Retinal pigment epithelial cell (primary cell): ENCODE data around the gene CHPT1.

Experiments
- DNase-seq: peaks from one replicate; pipeline ENCODE4 v3.0.0-alpha.2; 2010; ENCODE audit warnings: low read depth
- H3K4me3 ChIP-seq: 2 replicates; pipeline ENCODE4 v1.5.1; 2011; ENCODE audit warnings: mild to moderate bottlenecking, low read length, control low read depth, moderate library complexity
- TF ChIP-seq, protein P1 (sequence below): conservative IDR thresholded peaks from 2 replicates; pipeline ENCODE4 v1.5.1; 2011; ENCODE audit warnings: low read depth, low read length, control low read depth, inconsistent platforms

Gene CHPT1

DNA sequence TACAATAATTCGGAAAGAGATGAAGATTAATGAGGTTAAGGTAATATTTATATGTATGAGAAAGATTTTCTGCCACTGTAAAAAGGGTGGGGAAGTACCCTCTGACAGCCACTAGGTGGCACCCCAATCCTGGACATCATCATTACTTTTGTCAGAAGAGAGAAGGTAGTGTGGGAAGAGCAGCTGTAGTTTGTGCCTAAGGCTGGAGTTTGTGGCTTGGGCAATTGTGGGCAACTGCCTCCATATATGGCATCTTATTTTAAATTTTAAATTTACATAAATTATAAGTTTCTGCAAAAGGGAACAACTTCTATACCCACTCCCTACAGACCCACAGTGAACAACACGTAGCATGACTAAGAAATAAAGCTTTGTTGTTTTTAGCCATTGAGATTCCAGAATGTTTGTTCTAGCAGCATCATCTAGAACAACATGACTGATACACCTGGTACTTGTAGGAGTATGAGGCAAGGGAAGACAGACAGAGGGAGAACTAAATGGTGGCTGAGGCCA, 76.3 kb downstream of the CHPT1 start:
- no peak overlapping the region for H3K4me3 ChIP-seq
- TF ChIP-seq, protein P1, sequence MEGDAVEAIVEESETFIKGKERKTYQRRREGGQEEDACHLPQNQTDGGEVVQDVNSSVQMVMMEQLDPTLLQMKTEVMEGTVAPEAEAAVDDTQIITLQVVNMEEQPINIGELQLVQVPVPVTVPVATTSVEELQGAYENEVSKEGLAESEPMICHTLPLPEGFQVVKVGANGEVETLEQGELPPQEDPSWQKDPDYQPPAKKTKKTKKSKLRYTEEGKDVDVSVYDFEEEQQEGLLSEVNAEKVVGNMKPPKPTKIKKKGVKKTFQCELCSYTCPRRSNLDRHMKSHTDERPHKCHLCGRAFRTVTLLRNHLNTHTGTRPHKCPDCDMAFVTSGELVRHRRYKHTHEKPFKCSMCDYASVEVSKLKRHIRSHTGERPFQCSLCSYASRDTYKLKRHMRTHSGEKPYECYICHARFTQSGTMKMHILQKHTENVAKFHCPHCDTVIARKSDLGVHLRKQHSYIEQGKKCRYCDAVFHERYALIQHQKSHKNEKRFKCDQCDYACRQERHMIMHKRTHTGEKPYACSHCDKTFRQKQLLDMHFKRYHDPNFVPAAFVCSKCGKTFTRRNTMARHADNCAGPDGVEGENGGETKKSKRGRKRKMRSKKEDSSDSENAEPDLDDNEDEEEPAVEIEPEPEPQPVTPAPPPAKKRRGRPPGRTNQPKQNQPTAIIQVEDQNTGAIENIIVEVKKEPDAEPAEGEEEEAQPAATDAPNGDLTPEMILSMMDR = peak; percentile 85
- DNase-seq = peak; percentile 14

DNA sequence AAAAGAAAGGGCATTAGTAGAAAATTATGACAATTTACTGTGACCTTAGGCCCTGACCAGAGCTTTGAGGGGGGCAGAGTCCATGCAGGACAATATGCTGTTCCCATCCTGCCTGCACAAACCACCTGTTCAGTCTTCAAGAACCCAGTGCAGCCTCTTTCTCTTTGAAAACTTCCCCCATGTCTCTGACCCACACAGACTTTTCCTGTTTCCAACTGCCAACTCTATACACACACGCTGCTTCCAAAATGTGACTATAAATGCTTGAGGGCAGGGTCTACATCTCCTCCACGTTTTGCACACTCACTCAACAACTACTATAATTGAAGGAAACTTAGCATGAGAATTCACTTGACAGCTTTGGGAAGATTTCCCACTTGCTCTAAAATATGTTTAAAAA, 78.4 kb downstream of the CHPT1 start:
- H3K4me3 ChIP-seq = no peak overlapping the region
- TF ChIP-seq, protein P1 = no peak
- no peak for DNase-seq

DNA sequence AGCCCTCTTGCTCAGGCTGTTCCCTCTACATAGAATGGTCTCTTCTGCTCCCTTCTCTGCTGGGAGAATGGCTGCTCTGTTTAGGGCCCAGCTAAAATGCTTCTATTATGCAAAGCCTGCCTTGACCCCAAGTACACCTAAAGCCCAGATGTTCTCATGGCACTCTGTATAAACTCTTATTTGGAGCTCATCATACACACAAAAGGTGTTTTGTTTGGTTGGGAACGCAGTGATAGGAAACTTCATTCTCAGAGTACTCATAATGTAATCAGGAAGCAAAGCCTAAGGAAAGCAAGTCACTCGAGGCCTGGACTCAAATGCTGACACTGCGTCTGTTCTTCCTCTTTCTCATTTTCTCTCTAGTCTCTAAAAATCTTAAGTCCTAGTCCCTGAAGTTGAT, 80.0 kb downstream of the CHPT1 start:
- TF ChIP-seq, protein P1 = no peak
- DNase-seq = no peak
- H3K4me3 ChIP-seq = no peak overlapping the region

DNA sequence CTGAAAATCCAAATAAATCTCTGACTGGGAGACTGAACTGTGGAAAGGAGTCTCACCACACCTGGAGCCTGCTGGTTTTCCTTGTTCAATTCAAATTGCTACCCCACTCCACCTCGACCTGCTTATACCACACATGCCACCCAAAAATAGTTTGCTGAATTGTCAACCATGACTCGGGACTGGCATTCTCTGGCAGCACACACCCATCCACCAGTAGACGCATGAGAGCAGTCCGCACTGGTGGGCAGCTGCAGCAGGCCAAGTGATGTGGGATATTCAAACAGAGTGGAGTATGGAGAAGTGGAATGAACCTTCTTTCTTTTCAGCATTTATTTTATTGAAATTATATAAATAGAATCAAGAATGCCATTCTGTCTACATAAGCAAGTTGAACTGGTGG, 80.5 kb downstream of the CHPT1 start:
- TF ChIP-seq, protein P1 = no peak
- no peak overlapping the region for H3K4me3 ChIP-seq
- no peak for DNase-seq
